B cell (primary cell): ENCODE measurements around the gene SMIM22. TPM values are rescaled to one million over a fixed set of nuclear protein-coding genes. Genes with fewer than 3 reads are reported as not detected.

ENCODE experiments used
- ATAC-seq: fragments of 200-7000 bp; cut with Tn5 transposase; one replicate; pipeline ENCODE4 v1.10.0; 2021; ENCODE audit warnings: low read depth, mild to moderate bottlenecking, moderate number of reproducible peaks, moderate library complexity
- CTCF ChIA-PET: fragments of 350-600 bp; sonication (Branson Sonifier 250); formaldehyde crosslinking; loops from one replicate; lab custom pipeline; 2021; ENCODE audit warnings: antibody characterized with exemption, inconsistent platforms; lab: Charles Lee
- POLR2A ChIA-PET: fragments of 350-600 bp; sonication (Branson Sonifier 250); formaldehyde crosslinking; loops from one replicate; lab custom pipeline; 2021; ENCODE audit warnings: antibody characterized with exemption; lab: Charles Lee
- DNase-seq: peaks from one replicate; pipeline ENCODE4 v3.0.0; 2013
- H2AFZ ChIP-seq: 2 replicates; pipeline ENCODE4 v1.6.1; 2012; ENCODE audit warnings: mild to moderate bottlenecking, low read depth, low read length; ENCODE audit not compliant: insufficient read depth, poor library complexity, severe bottlenecking
- H3K27ac ChIP-seq, 2 donors: 1 replicate in 1 of 2; 2 replicates in 1 of 2; pipeline ENCODE4 v1.5.1; 2012 to 2013; ENCODE audit warnings: low read length in 2 of 2, mild to moderate bottlenecking in 2 of 2, moderate library complexity in 1 of 2
- H3K27me3 ChIP-seq, 4 experiments: fragments of 200-600 bp in 1 of 4; sonication (generic) in 1 of 4; replicated peaks in 1 of 4; 1 replicate in 2 of 4; 2 replicates in 2 of 4; pipeline versions ENCODE4 v1.6.1 to v1.7.0; 2013 to 2016; ENCODE audit warnings: low read length in 3 of 4, mild to moderate bottlenecking in 2 of 4, mixed read lengths in 1 of 4, moderate library complexity in 1 of 4; ENCODE audit not compliant: insufficient read depth in 4 of 4, control insufficient read depth in 3 of 4; ENCODE audit errors: control extremely low read depth in 1 of 4
- H3K36me3 ChIP-seq, 2 experiments: replicated peaks in 1 of 2; 1 replicate in 1 of 2; 2 replicates in 1 of 2; pipeline versions ENCODE4 v1.6.1 to v1.7.1; 2013; ENCODE audit warnings: low read length in 1 of 2; ENCODE audit not compliant: insufficient read depth in 2 of 2, control insufficient read depth in 1 of 2; ENCODE audit errors: control extremely low read depth in 1 of 2, extremely low read depth in 1 of 2
- H3K4me1 ChIP-seq, 2 donors: fragments of 200-600 bp in 1 of 2; sonication (generic) in 1 of 2; 1 replicate in 1 of 2; 2 replicates in 1 of 2; pipeline versions ENCODE4 v1.5.1 to v1.6.1; 2013 to 2017; ENCODE audit warnings: low read length in 2 of 2; ENCODE audit not compliant: control insufficient read depth in 2 of 2, insufficient read depth in 2 of 2
- H3K4me2 ChIP-seq: replicated peaks from 2 replicates; pipeline ENCODE3; 2012; ENCODE audit warnings: mild to moderate bottlenecking, low read depth, low read length; ENCODE audit not compliant: poor library complexity, severe bottlenecking
- H3K4me3 ChIP-seq, 5 experiments: fragments of 200-600 bp in 1 of 5; sonication (generic) in 1 of 5; 1 replicate in 3 of 5; 2 replicates in 2 of 5; pipeline versions ENCODE4 v1.5.1 to v1.7.0; 2011 to 2016; ENCODE audit warnings: low read length in 4 of 5, mild to moderate bottlenecking in 4 of 5, low read depth in 2 of 5, control low read depth in 1 of 5, moderate library complexity in 1 of 5; ENCODE audit not compliant: insufficient read depth in 1 of 5; ENCODE audit errors: control extremely low read depth in 1 of 5, extremely low read depth in 1 of 5
- H3K79me2 ChIP-seq: fragments of 200-600 bp; sonication (generic); one replicate; pipeline ENCODE4 v1.6.0; 2016; ENCODE audit warnings: low read length; ENCODE audit not compliant: control insufficient read depth, insufficient read depth
- H3K9ac ChIP-seq: fragments of 200-600 bp; sonication (generic); 2 replicates; pipeline ENCODE4 v1.6.1; 2017; ENCODE audit warnings: mild to moderate bottlenecking, low read length, moderate library complexity
- H3K9me3 ChIP-seq, 3 donors: one replicate each; pipeline versions ENCODE4 v1.6.1 to v1.7.1; 2013; ENCODE audit warnings: low read length in 2 of 3; ENCODE audit not compliant: control insufficient read depth in 2 of 3, insufficient read depth in 1 of 3; ENCODE audit errors: control extremely low read depth in 1 of 3
- H4K20me1 ChIP-seq: 2 replicates; pipeline ENCODE4 v1.6.0; 2012; ENCODE audit warnings: mild to moderate bottlenecking, low read length; ENCODE audit not compliant: insufficient read depth, control insufficient read depth, poor library complexity, severe bottlenecking
- H3K27ac Mint-ChIP-seq: one replicate; pipeline ENCODE4 v1.8.0; 2021; ENCODE audit warnings: mixed read lengths
- H3K27me3 Mint-ChIP-seq: one replicate; pipeline ENCODE4 v1.8.0; 2021; ENCODE audit warnings: mixed read lengths
- H3K4me1 Mint-ChIP-seq: one replicate; pipeline ENCODE4 v1.8.0; 2021; ENCODE audit warnings: mixed read lengths
- H3K4me3 Mint-ChIP-seq: one replicate; pipeline ENCODE4 v1.8.0; 2021; ENCODE audit warnings: mixed read lengths
- H3K9me3 Mint-ChIP-seq: one replicate; pipeline ENCODE4 v1.8.0; 2022; ENCODE audit warnings: mixed read lengths; ENCODE audit not compliant: insufficient read depth
- EZH2 ChIP-seq: IDR thresholded peaks from 2 replicates; pipeline ENCODE4 v1.6.1; 2012; ENCODE audit warnings: borderline replicate concordance, low read depth, mild to moderate bottlenecking, moderate library complexity, low read length; ENCODE audit not compliant: insufficient read depth, poor library complexity, severe bottlenecking
- WGBS: methylation state at CpG from one replicate; pipeline ENCODE4 v1.1.5; 2013; ENCODE audit warnings: missing lambda C conversion rate; ENCODE audit not compliant: insufficient coverage; 5-methylcytosine and 5-hydroxymethylcytosine counted together
- intact Hi-C: fragments of 100-400 bp; cut with micrococcal nuclease; formaldehyde crosslinking; loops from one replicate; pipeline ENCODE4 v1.10.0; 2022
- polyA plus RNA-seq: library from polyadenylated mRNA; depleted of rRNA; stranded (reverse); fragments of >200 nt; gene quantifications from 2 replicates; pipeline ENCODE4 v1.2.3, GENCODE V29; 2012
- total RNA-seq, 2 donors: library from RNA; stranded (reverse); fragments of 120-200 nt in 1 of 2; gene quantifications; 1 replicate in 1 of 2; 2 replicates in 1 of 2; pipeline versions ENCODE4 v1.2.3 to v1.2.4, GENCODE V29; 2013 to 2022
- TF ChIP-seq, protein P1 (sequence below): fragments of 200-600 bp; IDR thresholded peaks from one replicate; pipeline ENCODE4 v1.8.0; 2022; ENCODE audit warnings: antibody characterized with exemption, mild to moderate bottlenecking

The SMIM22 gene
- total and polyA plus RNA-seq, 2 donors (not counting 1 experiment from before 2014, with no cell fraction given), result not detected

DNA sequence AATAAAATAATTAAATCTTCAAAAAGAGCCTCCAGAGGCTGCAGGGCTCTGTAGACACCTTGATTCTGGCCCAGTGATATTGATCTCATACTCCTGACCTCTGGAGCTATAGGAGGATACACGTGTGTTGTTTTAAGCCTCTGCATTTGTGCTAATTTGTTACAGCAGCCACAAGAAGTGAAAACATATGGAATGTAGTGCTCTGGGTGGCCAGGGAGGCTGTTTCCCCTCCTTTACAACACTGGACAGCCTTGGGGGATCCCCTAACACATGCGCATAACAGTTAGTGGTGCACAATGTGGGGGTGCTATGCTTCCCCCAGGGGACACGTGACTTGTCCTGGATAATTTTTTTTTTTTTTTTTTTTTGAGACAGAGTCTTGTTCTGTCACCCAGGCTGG lies 23.5 kb upstream of the SMIM22 start:
- Histone ChIP-seq H3K79me2 (peaks cover 4% of the 10 kb centered on the region), H3K27me3 (no peaks in the 10 kb centered on the region), H3K36me3 (no peaks in the 10 kb centered on the region), H3K27ac (no peak overlapping the region), H3K4me1 (peaks cover 8 to 21% of the 10 kb centered on the region in 2 donors), H4K20me1 (no peaks in the 10 kb centered on the region), H3K9me3 (no peaks in the 10 kb centered on the region), H3K4me2 (no peak overlapping the region), H3K9ac (no peak overlapping the region), H3K4me3 (no peak overlapping the region), H2AFZ (no peak overlapping the region)
- Mint-ChIP-seq H3K27me3 (no peaks in the 10 kb centered on the region), H3K27ac (no peak overlapping the region), H3K4me3 (no peak overlapping the region), H3K9me3 (no peaks in the 10 kb centered on the region), H3K4me1 (peaks cover 21% of the 10 kb centered on the region)
- DNase-seq (no peak), ATAC-seq (no peak)
- WGBS, result no CpG with 5 or more reads among the region's 3 CpGs
- intact Hi-C loops, result no loop called here
- TF ChIP-seq, protein P1, sequence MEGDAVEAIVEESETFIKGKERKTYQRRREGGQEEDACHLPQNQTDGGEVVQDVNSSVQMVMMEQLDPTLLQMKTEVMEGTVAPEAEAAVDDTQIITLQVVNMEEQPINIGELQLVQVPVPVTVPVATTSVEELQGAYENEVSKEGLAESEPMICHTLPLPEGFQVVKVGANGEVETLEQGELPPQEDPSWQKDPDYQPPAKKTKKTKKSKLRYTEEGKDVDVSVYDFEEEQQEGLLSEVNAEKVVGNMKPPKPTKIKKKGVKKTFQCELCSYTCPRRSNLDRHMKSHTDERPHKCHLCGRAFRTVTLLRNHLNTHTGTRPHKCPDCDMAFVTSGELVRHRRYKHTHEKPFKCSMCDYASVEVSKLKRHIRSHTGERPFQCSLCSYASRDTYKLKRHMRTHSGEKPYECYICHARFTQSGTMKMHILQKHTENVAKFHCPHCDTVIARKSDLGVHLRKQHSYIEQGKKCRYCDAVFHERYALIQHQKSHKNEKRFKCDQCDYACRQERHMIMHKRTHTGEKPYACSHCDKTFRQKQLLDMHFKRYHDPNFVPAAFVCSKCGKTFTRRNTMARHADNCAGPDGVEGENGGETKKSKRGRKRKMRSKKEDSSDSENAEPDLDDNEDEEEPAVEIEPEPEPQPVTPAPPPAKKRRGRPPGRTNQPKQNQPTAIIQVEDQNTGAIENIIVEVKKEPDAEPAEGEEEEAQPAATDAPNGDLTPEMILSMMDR, result no peak
- TF ChIP-seq EZH2, result no peak
- CTCF ChIA-PET, result no interaction called here
- POLR2A ChIA-PET, result no interaction called here

DNA sequence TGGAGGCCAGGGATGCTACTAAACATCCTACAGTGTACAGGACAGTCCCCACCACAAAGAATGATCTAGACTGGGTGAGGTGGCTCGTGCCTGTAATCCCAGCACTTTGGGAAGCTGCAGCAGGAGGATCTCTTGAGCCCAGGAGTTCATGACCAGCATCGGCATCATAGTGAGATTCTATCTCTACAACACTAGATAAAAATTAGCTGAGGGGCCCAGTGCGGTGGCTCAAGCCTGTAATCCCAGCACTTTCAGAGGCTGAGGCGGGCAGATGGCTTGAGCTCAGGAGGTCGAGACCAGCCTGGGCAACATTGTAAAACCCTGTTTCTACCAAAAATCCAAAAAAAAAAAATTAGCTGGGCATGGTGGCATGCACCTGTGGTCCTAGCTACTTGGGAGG lies 22.8 kb upstream of the SMIM22 start:
- H3K79me2 ChIP-seq, result no peaks in the 10 kb centered on the region
- Mint-ChIP-seq H3K4me3 (no peak overlapping the region), H3K27me3 (no peaks in the 10 kb centered on the region), H3K4me1 (peaks cover 17% of the 10 kb centered on the region), H3K9me3 (no peaks in the 10 kb centered on the region), H3K27ac (no peak overlapping the region)
- H3K4me2 ChIP-seq, result no peak overlapping the region
- intact Hi-C loops, result no loop called here
- H3K27ac ChIP-seq, result no peak overlapping the region
- no peak for DNase-seq
- no peaks in the 10 kb centered on the region for H3K36me3 ChIP-seq
- H3K4me1 ChIP-seq, result peaks cover 8 to 18% of the 10 kb centered on the region in 2 donors
- H3K9me3 ChIP-seq, result no peaks in the 10 kb centered on the region
- ATAC-seq, result no peak
- 89% methylated on average over 5 of the region's 5 CpGs for WGBS
- ChIA-PET POLR2A (no interaction called here), CTCF (no interaction called here)
- H3K9ac ChIP-seq, result no peak overlapping the region
- TF ChIP-seq, protein P1, result no peak
- TF ChIP-seq EZH2, result no peak
- no peak overlapping the region for H3K4me3 ChIP-seq
- H2AFZ ChIP-seq, result no peak overlapping the region
- no peaks in the 10 kb centered on the region for H4K20me1 ChIP-seq
- H3K27me3 ChIP-seq, result no peaks in the 10 kb centered on the region
